ENCODE data around the gene LRRC8A.

LRRC8A gene

GRCh38 chr9:128901822-128902221 is 19.9 kb downstream of the LRRC8A start:
- DNase-seq (ENCODE audit: low read depth in 3 of 3): no peak

- DNase-seq (ENCODE audit: low read depth in 3 of 3): peak; percentile 59 to 86 (median 66)
Observed at GRCh38 chr9:128902351-128903078, 20.6 kb downstream of the LRRC8A start.

GRCh38 chr9:128903079-128903461 is 21.1 kb downstream of the LRRC8A start:
- no peak for DNase-seq (ENCODE audit: low read depth in 3 of 3)

GRCh38 chr9:128903871-128904620 is 22.1 kb downstream of the LRRC8A start:
- no peak for DNase-seq (ENCODE audit: low read depth in 3 of 3)

- DNase-seq (ENCODE audit: low read depth in 3 of 3): no peak
Observed at GRCh38 chr9:128905964-128906363, 24.0 kb downstream of the LRRC8A start.

- no peak for DNase-seq (ENCODE audit: low read depth in 3 of 3)
Observed at GRCh38 chr9:128906741-128907140, 24.8 kb downstream of the LRRC8A start.

GRCh38 chr9:128908372-128908771 is 26.4 kb downstream of the LRRC8A start:
- no peak for DNase-seq (ENCODE audit: low read depth in 3 of 3)

- DNase-seq (ENCODE audit: low read depth in 3 of 3): no peak
Observed at GRCh38 chr9:128909859-128910258, 27.9 kb downstream of the LRRC8A start.

- DNase-seq (ENCODE audit: low read depth in 3 of 3): no peak
Observed at GRCh38 chr9:128910906-128911305, 29.0 kb downstream of the LRRC8A start.

- no peak for DNase-seq (ENCODE audit: low read depth in 3 of 3)
Observed at GRCh38 chr9:128911529-128912035, 29.6 kb downstream of the LRRC8A start.

GRCh38 chr9:128912270-128912853 is 30.4 kb downstream of the LRRC8A start:
- DNase-seq (ENCODE audit: low read depth in 3 of 3): no peak

- DNase-seq (ENCODE audit: low read depth in 3 of 3): no peak
Observed at GRCh38 chr9:128913048-128913900, 31.3 kb downstream of the LRRC8A start.

- DNase-seq (ENCODE audit: low read depth in 3 of 3): no peak
Observed at GRCh38 chr9:128913995-128914772, 32.3 kb downstream of the LRRC8A start.

GRCh38 chr9:128916204-128916603 is 34.3 kb downstream of the LRRC8A start:
- DNase-seq (ENCODE audit: low read depth in 3 of 3): no peak

GRCh38 chr9:128916745-128917144 is 34.8 kb downstream of the LRRC8A start:
- DNase-seq (ENCODE audit: low read depth in 3 of 3): no peak

- DNase-seq (ENCODE audit: low read depth in 3 of 3): no peak
Observed at GRCh38 chr9:128917151-128917849, 35.4 kb downstream of the LRRC8A start.

- DNase-seq (ENCODE audit: low read depth in 3 of 3): no peak
Observed at GRCh38 chr9:128918921-128919320, 37.0 kb downstream of the LRRC8A start.

- DNase-seq (ENCODE audit: low read depth in 3 of 3): no peak
Observed at GRCh38 chr9:128919402-128920089, 37.6 kb downstream of the LRRC8A start.

GRCh38 chr9:128920381-128921058 is 38.6 kb downstream of the LRRC8A start, which contains the start of gene PHYHD1:
PHYHD1 (plus strand) TSS chr9:128920982; CDS start chr9:128922324, 1,342 bp downstream.
- DNase-seq (ENCODE audit: low read depth in 3 of 3): no peak

All from stimulated activated CD4-positive, alpha-beta T cell treated with anti-CD3 and anti-CD28 coated beads, TNF-alpha, amount 100 ng/mL, for 24 hours (primary cell).